NT2/D1 (cell line): ENCODE measurements around the gene OPRL1.
A peak's percentile ranks its signal among the peaks of the same experiment; 100 is the strongest.

Source experiments
- DNase-seq: peaks from one replicate; pipeline ENCODE4 v3.0.0-alpha.2; 2011; ENCODE audit warnings: low read depth, low spot score
- H3K27me3 ChIP-seq: 2 replicates; pipeline ENCODE4 v1.6.0; 2011; ENCODE audit warnings: mild to moderate bottlenecking; ENCODE audit not compliant: insufficient read length, insufficient read depth
- H3K36me3 ChIP-seq: 2 replicates; pipeline ENCODE4 v1.6.1; 2011; ENCODE audit warnings: mild to moderate bottlenecking, low read length, mixed read lengths; ENCODE audit not compliant: insufficient read depth, insufficient read length
- H3K4me1 ChIP-seq: 2 replicates; pipeline ENCODE4 v1.5.1; 2011; ENCODE audit not compliant: insufficient read depth, insufficient read length
- H3K4me3 ChIP-seq: 2 replicates; pipeline ENCODE4 v1.5.1; 2011; ENCODE audit warnings: low read depth; ENCODE audit not compliant: insufficient read length
- H3K9ac ChIP-seq: 2 replicates; pipeline ENCODE4 v1.6.0; 2011; ENCODE audit warnings: low read depth; ENCODE audit not compliant: insufficient read length
- H3K9me3 ChIP-seq: 2 replicates; pipeline ENCODE4 v1.5.1; 2011; ENCODE audit warnings: mild to moderate bottlenecking, low read length; ENCODE audit not compliant: insufficient read depth
- SUZ12 ChIP-seq: IDR thresholded peaks from 2 replicates; pipeline ENCODE4 v1.6.1; 2011; ENCODE audit not compliant: insufficient read length, insufficient read depth; ENCODE audit errors: extremely low read depth
- YY1 ChIP-seq: IDR thresholded peaks from 2 replicates; pipeline ENCODE4 v1.6.1; 2011; ENCODE audit not compliant: insufficient read length, insufficient read depth
- ZNF274 ChIP-seq: IDR thresholded peaks from 2 replicates; pipeline ENCODE4 v1.6.1; 2011; ENCODE audit warnings: mild to moderate bottlenecking, low read depth, low read length

The OPRL1 gene

GRCh38 chr20:64101731-64102621 lies 22.1 kb downstream of the OPRL1 start:
- Histone ChIP-seq H3K27me3 (peaks cover 24% of the 10 kb centered on the region), H3K4me3 (peak overlapping the region; percentile 53), H3K9ac (peak overlapping the region; percentile 89), H3K9me3 (no peaks in the 10 kb centered on the region), H3K36me3 (no peaks in the 10 kb centered on the region), H3K4me1 (peaks cover 23% of the 10 kb centered on the region)
- TF ChIP-seq SUZ12 (no peak), ZNF274 (no peak), YY1 (no peak)
- DNase-seq: peak; percentile 52

- Histone ChIP-seq H3K9me3 (no peaks in the 10 kb centered on the region), H3K36me3 (no peaks in the 10 kb centered on the region), H3K9ac (peak overlapping the region; percentile 89), H3K4me1 (peaks cover 31% of the 10 kb centered on the region), H3K4me3 (peak overlapping the region; percentile 53), H3K27me3 (peaks cover 24% of the 10 kb centered on the region)
- no peak for TF ChIP-seq ZNF274
- DNase-seq: no peak
Observed at GRCh38 chr20:64102647-64103354, 22.9 kb downstream of the OPRL1 start.

GRCh38 chr20:64103871-64104666 lies 24.2 kb downstream of the OPRL1 start:
- DNase-seq: no peak
- Histone ChIP-seq H3K27me3 (peaks cover 24% of the 10 kb centered on the region), H3K4me3 (no peak overlapping the region), H3K36me3 (no peaks in the 10 kb centered on the region), H3K9me3 (no peaks in the 10 kb centered on the region), H3K4me1 (peaks cover 34% of the 10 kb centered on the region), H3K9ac (peak overlapping the region; percentile 50)
- TF ChIP-seq ZNF274 (no peak), YY1 (no peak), SUZ12 (no peak)

- Histone ChIP-seq H3K4me1 (peaks cover 30% of the 10 kb centered on the region), H3K27me3 (peaks cover 24% of the 10 kb centered on the region), H3K9ac (no peak overlapping the region), H3K9me3 (no peaks in the 10 kb centered on the region), H3K4me3 (no peak overlapping the region), H3K36me3 (no peaks in the 10 kb centered on the region)
- TF ChIP-seq SUZ12 (no peak), ZNF274 (no peak), YY1 (no peak)
- DNase-seq: no peak
Observed at GRCh38 chr20:64104667-64105451, 25.0 kb downstream of the OPRL1 start.

DNA sequence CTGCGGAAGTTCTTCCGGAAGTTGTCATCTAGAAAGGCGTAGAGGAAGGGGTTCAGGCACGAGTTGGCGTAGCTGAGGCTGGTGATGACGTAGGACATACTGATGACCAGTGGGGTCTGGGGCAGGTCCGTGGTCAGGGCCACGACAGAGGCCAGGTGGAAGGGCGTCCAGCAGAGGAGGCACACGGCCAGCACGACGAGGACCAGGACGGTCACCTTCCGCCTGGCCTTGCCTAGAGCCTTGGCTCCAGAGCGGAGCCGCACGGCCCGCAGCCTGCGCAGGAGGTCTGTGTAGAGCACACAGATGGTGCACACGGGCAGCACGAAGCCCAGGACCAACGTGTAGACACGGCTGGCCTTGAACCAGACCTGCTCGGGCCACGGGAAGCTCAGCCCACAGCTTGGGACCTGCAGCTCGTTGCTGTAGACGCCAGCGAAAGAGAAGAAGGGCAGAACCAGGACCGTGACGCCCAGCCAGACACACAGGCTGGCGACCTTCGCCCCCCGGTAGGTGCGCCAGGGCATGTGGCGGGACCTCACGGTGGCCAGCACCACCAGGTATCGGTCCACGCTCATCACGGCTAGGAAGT lies 26.1 kb downstream of the OPRL1 start:
- no peak overlapping the region for H3K4me3 ChIP-seq
- H3K9ac ChIP-seq: no peak overlapping the region
- H3K4me1 ChIP-seq: peaks cover 30% of the 10 kb centered on the region
- DNase-seq: no peak
- TF ChIP-seq YY1 (no peak), ZNF274 (no peak), SUZ12 (no peak)
- peaks cover 18% of the 10 kb centered on the region for H3K27me3 ChIP-seq
- no peaks in the 10 kb centered on the region for H3K9me3 ChIP-seq
- H3K36me3 ChIP-seq: no peaks in the 10 kb centered on the region

DNA sequence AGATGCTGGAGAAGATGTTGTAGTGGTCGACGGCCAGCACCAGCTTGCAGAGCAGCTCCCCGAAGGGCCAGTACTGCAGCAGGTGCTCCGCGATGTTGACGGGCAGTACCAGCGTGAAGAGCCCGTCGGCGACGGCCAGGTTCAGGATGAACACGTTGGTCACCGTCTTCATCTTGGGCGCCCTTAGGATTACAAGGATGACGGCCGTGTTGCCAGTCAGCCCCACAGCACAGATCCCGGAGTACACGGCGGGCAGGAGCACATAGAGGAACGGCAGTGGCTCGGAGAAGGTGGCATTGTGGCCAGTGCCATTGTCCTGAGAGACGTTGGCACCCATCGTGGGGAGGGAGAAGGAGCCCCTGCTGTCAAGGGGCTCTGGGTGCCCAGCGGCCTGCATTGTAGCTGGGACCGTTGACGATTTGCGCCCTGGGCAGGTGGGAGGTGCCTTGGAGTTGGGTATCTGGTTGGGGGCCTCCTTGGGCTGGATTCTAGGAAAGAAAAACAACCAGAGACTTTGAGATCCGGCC lies 26.6 kb downstream of the OPRL1 start:
- peaks cover 29% of the 10 kb centered on the region for H3K4me1 ChIP-seq
- peaks cover 13% of the 10 kb centered on the region for H3K27me3 ChIP-seq

More for the DNA sequence above, 26.6 kb downstream of the OPRL1 start:
- Histone ChIP-seq H3K9me3 (no peaks in the 10 kb centered on the region), H3K36me3 (no peaks in the 10 kb centered on the region), H3K9ac (no peak overlapping the region), H3K4me3 (no peak overlapping the region)
- DNase-seq: no peak
- no peak for TF ChIP-seq SUZ12
- TF ChIP-seq YY1: no peak
- no peak for TF ChIP-seq ZNF274
